H9 (cell line): Measurements from ENCODE around the gene WDR88. TPM values are rescaled to one million over a fixed set of nuclear protein-coding genes. Genes with fewer than 3 reads are reported as not detected.

Experiments
- DNase-seq: peaks from one replicate; pipeline ENCODE4 v3.0.0-alpha.2; 2017
- H2AFZ ChIP-seq: one replicate; pipeline ENCODE4 v1.6.1; 2013; ENCODE audit warnings: mild to moderate bottlenecking, low read length, control low read depth, moderate library complexity
- H2AK5ac ChIP-seq: 2 replicates; pipeline ENCODE4 v1.6.1; 2013; ENCODE audit warnings: low read length, control low read depth, mixed read lengths; ENCODE audit not compliant: insufficient read length
- H2BK120ac ChIP-seq: one replicate; pipeline ENCODE4 v1.6.1; 2013; ENCODE audit warnings: low read depth, mild to moderate bottlenecking, low read length, control low read depth, inconsistent platforms; ENCODE audit not compliant: poor library complexity, severe bottlenecking
- H2BK12ac ChIP-seq: 2 replicates; pipeline ENCODE4 v1.6.1; 2013; ENCODE audit warnings: low read length, control low read depth, mixed read lengths, low read depth; ENCODE audit not compliant: insufficient read length
- H2BK15ac ChIP-seq: 2 replicates; pipeline ENCODE4 v1.6.1; 2013; ENCODE audit warnings: low read depth, low read length, control low read depth
- H2BK20ac ChIP-seq: one replicate; pipeline ENCODE4 v1.6.1; 2013; ENCODE audit warnings: low read depth, mild to moderate bottlenecking, low read length, control low read depth, inconsistent platforms; ENCODE audit not compliant: poor library complexity, severe bottlenecking
- H2BK5ac ChIP-seq: 2 replicates; pipeline ENCODE4 v1.6.1; 2013; ENCODE audit warnings: low read length, control low read depth, mixed read lengths; ENCODE audit not compliant: insufficient read length
- H3K14ac ChIP-seq: 2 replicates; pipeline ENCODE4 v1.6.1; 2013; ENCODE audit warnings: low read length, control low read depth; ENCODE audit not compliant: insufficient read depth
- H3K18ac ChIP-seq: 2 replicates; pipeline ENCODE4 v1.6.1; 2013; ENCODE audit warnings: low read depth, mild to moderate bottlenecking, mixed read lengths, low read length, control low read depth; ENCODE audit not compliant: insufficient read length
- H3K23ac ChIP-seq: 2 replicates; pipeline ENCODE4 v1.6.1; 2013; ENCODE audit warnings: low read length, control low read depth, mixed read lengths, low read depth; ENCODE audit not compliant: insufficient read length
- H3K23me2 ChIP-seq: 2 replicates; pipeline ENCODE4 v1.6.1; 2013; ENCODE audit warnings: low read depth, mild to moderate bottlenecking, mixed read lengths, low read length, control low read depth; ENCODE audit not compliant: insufficient read length, poor library complexity, severe bottlenecking
- H3K27ac ChIP-seq: 2 replicates; pipeline ENCODE4 v1.5.1; 2013; ENCODE audit warnings: low read length, control low read depth, mixed read lengths, low read depth; ENCODE audit not compliant: insufficient read length
- H3K27me3 ChIP-seq: 2 replicates; pipeline ENCODE4 v1.6.1; 2013; ENCODE audit warnings: low read length, control low read depth, inconsistent platforms; ENCODE audit not compliant: insufficient read depth
- H3K4ac ChIP-seq: 2 replicates; pipeline ENCODE4 v1.6.1; 2013; ENCODE audit warnings: low read depth, mild to moderate bottlenecking, control low read depth, inconsistent platforms, low read length, moderate library complexity
- H3K4me1 ChIP-seq: 2 replicates; pipeline ENCODE4 v1.6.1; 2013; ENCODE audit warnings: low read length, control low read depth, inconsistent platforms; ENCODE audit not compliant: insufficient read depth
- H3K4me2 ChIP-seq: 2 replicates; pipeline ENCODE4 v1.6.1; 2013; ENCODE audit warnings: low read length, control low read depth, mixed read lengths; ENCODE audit not compliant: insufficient read length, insufficient read depth
- H3K56ac ChIP-seq: 2 replicates; pipeline ENCODE4 v1.6.1; 2013; ENCODE audit warnings: low read depth, mild to moderate bottlenecking, mixed read lengths, low read length, control low read depth; ENCODE audit not compliant: insufficient read length
- H3K79me1 ChIP-seq: 2 replicates; pipeline ENCODE4 v1.6.1; 2013; ENCODE audit warnings: low read depth, mild to moderate bottlenecking, moderate library complexity, low read length, control low read depth, inconsistent platforms; ENCODE audit not compliant: insufficient read depth, poor library complexity, severe bottlenecking
- H3K79me2 ChIP-seq: 2 replicates; pipeline ENCODE4 v1.6.1; 2013; ENCODE audit warnings: low read length, control low read depth, inconsistent platforms; ENCODE audit not compliant: insufficient read depth
- H3K9ac ChIP-seq: 2 replicates; pipeline ENCODE4 v1.6.1; 2013; ENCODE audit warnings: low read length, control low read depth, mixed read lengths; ENCODE audit not compliant: insufficient read length; ENCODE audit errors: extremely low read depth
- H3K9me3 ChIP-seq: one replicate; pipeline ENCODE4 v1.6.1; 2013; ENCODE audit warnings: low read depth, low read length, inconsistent platforms; ENCODE audit not compliant: control insufficient read depth
- H3T11ph ChIP-seq: one replicate; pipeline ENCODE4 v1.6.1; 2013; ENCODE audit warnings: mild to moderate bottlenecking, low read length, control low read depth, inconsistent platforms
- H4K20me1 ChIP-seq: one replicate; pipeline ENCODE4 v1.6.1; 2013; ENCODE audit not compliant: control insufficient read depth, insufficient read length, insufficient read depth
- H4K5ac ChIP-seq: 2 replicates; pipeline ENCODE4 v1.6.1; 2013; ENCODE audit warnings: low read depth, mild to moderate bottlenecking, mixed read lengths, low read length, control low read depth; ENCODE audit not compliant: insufficient read length
- H4K8ac ChIP-seq: replicated peaks from 2 replicates; pipeline ENCODE4 v1.6.1; 2013; ENCODE audit warnings: low read length, control low read depth, mixed read lengths, low read depth; ENCODE audit not compliant: insufficient read length
- H4K91ac ChIP-seq: 2 replicates; pipeline ENCODE4 v1.6.1; 2013; ENCODE audit warnings: low read depth, mild to moderate bottlenecking, moderate library complexity, mixed read lengths, low read length, control low read depth; ENCODE audit not compliant: insufficient read length
- H3K27ac Mint-ChIP-seq, 3 experiments: 2 replicates in 2 of 3; 3 replicates in 1 of 3; pipeline ENCODE4 v1.8.0; 2020 to 2021; ENCODE audit warnings: mixed read lengths in 3 of 3, mild to moderate bottlenecking in 1 of 3, moderate library complexity in 1 of 3
- H3K27me3 Mint-ChIP-seq: 2 replicates; pipeline ENCODE4 v1.8.0; 2021; ENCODE audit warnings: low read depth, mild to moderate bottlenecking, moderate library complexity, mixed read lengths
- H3K36me3 Mint-ChIP-seq, 3 experiments: 2 replicates in 2 of 3; 3 replicates in 1 of 3; pipeline ENCODE4 v1.8.0; 2020 to 2021; ENCODE audit warnings: low read depth in 3 of 3, mixed read lengths in 3 of 3; ENCODE audit not compliant: insufficient read depth in 1 of 3
- H3K4me1 Mint-ChIP-seq, 2 experiments: 2 replicates each; pipeline ENCODE4 v1.8.0; 2020; ENCODE audit warnings: mixed read lengths in 2 of 2
- H3K4me3 Mint-ChIP-seq, 2 experiments: 2 replicates in 1 of 2; 3 replicates in 1 of 2; pipeline ENCODE4 v1.8.0; 2020 to 2021; ENCODE audit warnings: mild to moderate bottlenecking in 2 of 2, mixed read lengths in 2 of 2, moderate library complexity in 1 of 2
- H3K9me3 Mint-ChIP-seq, 2 experiments: 2 replicates in 1 of 2; 3 replicates in 1 of 2; pipeline ENCODE4 v1.8.0; 2020; ENCODE audit warnings: mild to moderate bottlenecking in 2 of 2, mixed read lengths in 2 of 2, moderate library complexity in 1 of 2
- WGBS: extraction: QIAGEN DNeasy Blood & Tissue Kit; methylation state at CpG from one replicate; pipeline ENCODE4 v1.1.7; 2013; ENCODE audit warnings: missing lambda C conversion rate, low lambda C conversion rate, mixed read lengths; ENCODE audit not compliant: insufficient read length; ENCODE audit errors: extremely low coverage; 5-methylcytosine and 5-hydroxymethylcytosine counted together
- total RNA-seq: library from RNA; stranded (reverse); gene quantifications from 2 replicates; pipeline ENCODE4 v1.2.1, GENCODE V29; 2021
- TF ChIP-seq, protein P1 (sequence below): fragments of 200-600 bp; sonication (generic); conservative IDR thresholded peaks from 3 replicates; pipeline ENCODE4 v1.8.0; 2021; ENCODE audit warnings: antibody characterized with exemption, mild to moderate bottlenecking

WDR88 gene
- total RNA-seq, 1 experiment from 2014 or later, result not detected

GRCh38 chr19:33171222-33171795 is 39.4 kb downstream of the WDR88 start:
- H2AFZ ChIP-seq, result no peak overlapping the region
- H2BK5ac ChIP-seq, result no peak overlapping the region
- Mint-ChIP-seq H3K9me3 (peaks cover 15 to 23% of the 10 kb centered on the region in 2 experiments), H3K36me3 (peaks cover 0 to 17% (median 13%) of the 10 kb centered on the region in 3 experiments; a peak in 5 of 7 replicates), H3K4me3 (no peak overlapping the region), H3K27ac (no peak overlapping the region), H3K27me3 (no peaks in the 10 kb centered on the region), H3K4me1 (peaks cover 12 to 17% of the 10 kb centered on the region in 2 experiments)
- no peaks in the 10 kb centered on the region for H4K20me1 ChIP-seq
- H4K5ac ChIP-seq, result no peak overlapping the region
- no peak overlapping the region for H3K9ac ChIP-seq
- H3K27ac ChIP-seq, result no peak overlapping the region
- no peaks in the 10 kb centered on the region for H3K79me2 ChIP-seq
- no peak overlapping the region for H3K23ac ChIP-seq
- no peak overlapping the region for H4K8ac ChIP-seq
- H4K91ac ChIP-seq, result no peak overlapping the region
- no peaks in the 10 kb centered on the region for H3K4me1 ChIP-seq
- no peaks in the 10 kb centered on the region for H3K79me1 ChIP-seq
- peaks cover 4% of the 10 kb centered on the region for H3K23me2 ChIP-seq
- H3K4me2 ChIP-seq, result no peak overlapping the region
- no peak for DNase-seq
- no CpG with 5 or more reads among the region's 1 CpG for WGBS
- no peak overlapping the region for H3K18ac ChIP-seq
- H2BK120ac ChIP-seq, result no peak overlapping the region
- no peak overlapping the region for H3T11ph ChIP-seq
- no peak overlapping the region for H2BK12ac ChIP-seq
- H2BK20ac ChIP-seq, result no peak overlapping the region
- H3K4ac ChIP-seq, result no peak overlapping the region
- H2AK5ac ChIP-seq, result no peak overlapping the region
- H3K14ac ChIP-seq, result no peak overlapping the region
- no peak overlapping the region for H2BK15ac ChIP-seq
- TF ChIP-seq, protein P1, sequence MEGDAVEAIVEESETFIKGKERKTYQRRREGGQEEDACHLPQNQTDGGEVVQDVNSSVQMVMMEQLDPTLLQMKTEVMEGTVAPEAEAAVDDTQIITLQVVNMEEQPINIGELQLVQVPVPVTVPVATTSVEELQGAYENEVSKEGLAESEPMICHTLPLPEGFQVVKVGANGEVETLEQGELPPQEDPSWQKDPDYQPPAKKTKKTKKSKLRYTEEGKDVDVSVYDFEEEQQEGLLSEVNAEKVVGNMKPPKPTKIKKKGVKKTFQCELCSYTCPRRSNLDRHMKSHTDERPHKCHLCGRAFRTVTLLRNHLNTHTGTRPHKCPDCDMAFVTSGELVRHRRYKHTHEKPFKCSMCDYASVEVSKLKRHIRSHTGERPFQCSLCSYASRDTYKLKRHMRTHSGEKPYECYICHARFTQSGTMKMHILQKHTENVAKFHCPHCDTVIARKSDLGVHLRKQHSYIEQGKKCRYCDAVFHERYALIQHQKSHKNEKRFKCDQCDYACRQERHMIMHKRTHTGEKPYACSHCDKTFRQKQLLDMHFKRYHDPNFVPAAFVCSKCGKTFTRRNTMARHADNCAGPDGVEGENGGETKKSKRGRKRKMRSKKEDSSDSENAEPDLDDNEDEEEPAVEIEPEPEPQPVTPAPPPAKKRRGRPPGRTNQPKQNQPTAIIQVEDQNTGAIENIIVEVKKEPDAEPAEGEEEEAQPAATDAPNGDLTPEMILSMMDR, result no peak
- no peak overlapping the region for H3K56ac ChIP-seq
- H3K27me3 ChIP-seq, result no peaks in the 10 kb centered on the region
- no peaks in the 10 kb centered on the region for H3K9me3 ChIP-seq
